Sigmoid colon (tissue), 4 donors: Measurements from ENCODE around the gene IGSF10.

ENCODE experiments used
- POLR2AphosphoS5 ChIP-seq, 4 donors: sonication (generic); formaldehyde crosslinking; IDR thresholded peaks; one replicate each; pipeline ENCODE4 v1.6.1; 2017; ENCODE audit warnings: antibody characterized with exemption in 4 of 4
- TF ChIP-seq, protein P1 (sequence below), 4 experiments: fragments of 450-650 bp in 3 of 4; fragments of 200-600 bp in 1 of 4; IDR thresholded peaks; one replicate each; pipeline ENCODE4 v1.5.1; 2016 to 2019; ENCODE audit warnings: antibody characterized with exemption in 4 of 4, mild to moderate bottlenecking in 3 of 4, moderate library complexity in 2 of 4

GRCh38 chr3:151477591-151478334 is 16.9 kb upstream of the IGSF10 start:
- TF ChIP-seq, protein P1, sequence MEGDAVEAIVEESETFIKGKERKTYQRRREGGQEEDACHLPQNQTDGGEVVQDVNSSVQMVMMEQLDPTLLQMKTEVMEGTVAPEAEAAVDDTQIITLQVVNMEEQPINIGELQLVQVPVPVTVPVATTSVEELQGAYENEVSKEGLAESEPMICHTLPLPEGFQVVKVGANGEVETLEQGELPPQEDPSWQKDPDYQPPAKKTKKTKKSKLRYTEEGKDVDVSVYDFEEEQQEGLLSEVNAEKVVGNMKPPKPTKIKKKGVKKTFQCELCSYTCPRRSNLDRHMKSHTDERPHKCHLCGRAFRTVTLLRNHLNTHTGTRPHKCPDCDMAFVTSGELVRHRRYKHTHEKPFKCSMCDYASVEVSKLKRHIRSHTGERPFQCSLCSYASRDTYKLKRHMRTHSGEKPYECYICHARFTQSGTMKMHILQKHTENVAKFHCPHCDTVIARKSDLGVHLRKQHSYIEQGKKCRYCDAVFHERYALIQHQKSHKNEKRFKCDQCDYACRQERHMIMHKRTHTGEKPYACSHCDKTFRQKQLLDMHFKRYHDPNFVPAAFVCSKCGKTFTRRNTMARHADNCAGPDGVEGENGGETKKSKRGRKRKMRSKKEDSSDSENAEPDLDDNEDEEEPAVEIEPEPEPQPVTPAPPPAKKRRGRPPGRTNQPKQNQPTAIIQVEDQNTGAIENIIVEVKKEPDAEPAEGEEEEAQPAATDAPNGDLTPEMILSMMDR (IDR thresholded peaks at IDR 0.05) = no peak
- no peak for TF ChIP-seq POLR2AphosphoS5 (IDR thresholded peaks at IDR 0.05)
